CD4-positive, alpha-beta memory T cell (primary cell): ENCODE measurements around the gene C9orf78. TPM values are rescaled to one million over a fixed set of nuclear protein-coding genes. Genes with fewer than 3 reads are reported as not detected.

Experiments used
- CTCF ChIA-PET: fragments of 350-600 bp; sonication (Branson Sonifier 250); formaldehyde crosslinking; loops from one replicate; lab custom pipeline; 2021; ENCODE audit warnings: inconsistent platforms; ENCODE audit not compliant: partially characterized antibody; lab: Charles Lee
- POLR2A ChIA-PET: fragments of 350-600 bp; sonication (Branson Sonifier 250); formaldehyde crosslinking; loops from one replicate; lab custom pipeline; 2021; ENCODE audit not compliant: partially characterized antibody; lab: Charles Lee
- DNase-seq, 5 donors: peaks; one replicate each; pipeline versions ENCODE4 v3.0.0 to v3.0.0-alpha.2; 2020 to 2022; ENCODE audit warnings: mixed read lengths in 1 of 5
- H3K27ac ChIP-seq: one replicate; pipeline ENCODE4 v1.7.0; 2013; ENCODE audit warnings: low read depth, low read length
- H3K27me3 ChIP-seq: 2 replicates; pipeline ENCODE4 v1.7.0; 2013; ENCODE audit warnings: mild to moderate bottlenecking, low read length, moderate library complexity; ENCODE audit not compliant: insufficient read depth
- H3K36me3 ChIP-seq: 2 replicates; pipeline ENCODE4 v1.7.0; 2013; ENCODE audit warnings: mild to moderate bottlenecking, low read length, moderate library complexity; ENCODE audit not compliant: insufficient read depth
- H3K4me1 ChIP-seq: 2 replicates; pipeline ENCODE4 v1.7.0; 2013; ENCODE audit warnings: mild to moderate bottlenecking, low read length, moderate library complexity; ENCODE audit not compliant: insufficient read depth
- H3K4me3 ChIP-seq, 2 donors: one replicate each; pipeline ENCODE4 v1.7.0; 2013; ENCODE audit warnings: low read length in 2 of 2, mild to moderate bottlenecking in 1 of 2
- H3K9me3 ChIP-seq, 2 donors: one replicate each; pipeline ENCODE4 v1.7.0; 2013; ENCODE audit warnings: low read length in 2 of 2, control low read depth in 1 of 2; ENCODE audit not compliant: control insufficient read depth in 1 of 2
- H3K27ac Mint-ChIP-seq, 7 donors: one replicate each; pipeline ENCODE4 v1.8.0; 2020 to 2021; ENCODE audit warnings: mixed read lengths in 7 of 7, mild to moderate bottlenecking in 6 of 7, inconsistent platforms in 3 of 7, moderate library complexity in 3 of 7
- H3K27me3 Mint-ChIP-seq, 2 donors: one replicate each; pipeline ENCODE4 v1.8.0; 2020 to 2021; ENCODE audit warnings: mixed read lengths in 2 of 2
- H3K36me3 Mint-ChIP-seq, 2 donors: one replicate each; pipeline ENCODE4 v1.8.0; 2020 to 2021; ENCODE audit warnings: mixed read lengths in 2 of 2, inconsistent platforms in 1 of 2, mild to moderate bottlenecking in 1 of 2
- H3K4me1 Mint-ChIP-seq, 4 donors: one replicate each; pipeline ENCODE4 v1.8.0; 2020 to 2021; ENCODE audit warnings: mixed read lengths in 4 of 4, mild to moderate bottlenecking in 1 of 4
- H3K4me3 Mint-ChIP-seq, 8 donors: one replicate each; pipeline ENCODE4 v1.8.0; 2020 to 2021; ENCODE audit warnings: mixed read lengths in 8 of 8, mild to moderate bottlenecking in 7 of 8, moderate library complexity in 6 of 8, inconsistent platforms in 3 of 8
- H3K9me3 Mint-ChIP-seq, 8 donors: one replicate each; pipeline ENCODE4 v1.8.0; 2020 to 2021; ENCODE audit warnings: mixed read lengths in 8 of 8, mild to moderate bottlenecking in 5 of 8, inconsistent platforms in 3 of 8, moderate library complexity in 1 of 8
- intact Hi-C: fragments of 100-400 bp; cut with micrococcal nuclease; formaldehyde crosslinking; loops from one replicate; pipeline ENCODE4 v1.15.1; 2023
- polyA plus RNA-seq, 2 donors: library from polyadenylated mRNA; unstranded; fragments of 300-500 nt; fragmentation: Illumina TruSeq; gene quantifications; one replicate each; pipeline ENCODE4 v1.2.3, GENCODE V29; 2021
- total RNA-seq, 2 experiments: library from RNA; stranded (reverse); gene quantifications; one replicate each; pipeline ENCODE4 v1.2.3, GENCODE V29; 2021

Gene C9orf78
- total and polyA plus RNA-seq, 4 experiments from 2014 or later, result 95.5 to 206 (median 150) TPM

DNA sequence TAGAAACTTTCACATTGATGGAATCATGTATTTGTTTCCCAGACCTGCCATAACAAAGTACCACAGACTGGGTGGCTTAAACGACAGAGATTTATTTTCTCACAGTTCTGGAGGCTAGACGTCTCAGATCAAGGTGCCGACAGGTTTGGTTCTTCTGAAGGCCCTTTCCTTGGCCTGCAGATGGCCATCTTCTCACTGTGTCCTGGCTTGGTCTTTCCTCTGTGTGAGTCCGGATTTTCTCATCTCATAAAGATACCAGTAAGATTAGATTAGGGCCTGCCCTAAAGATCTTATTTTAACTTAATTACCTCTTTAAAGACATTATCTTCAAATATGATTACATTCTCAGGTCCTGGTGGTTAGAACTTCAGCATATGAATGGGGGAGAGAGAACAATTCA is 6.0 kb upstream of the C9orf78 start:
- Histone ChIP-seq H3K4me3 (no peak overlapping the region), H3K27ac (no peak overlapping the region), H3K36me3 (peaks cover 11% of the 10 kb centered on the region), H3K27me3 (no peaks in the 10 kb centered on the region), H3K9me3 (no peaks in the 10 kb centered on the region), H3K4me1 (peaks cover 67% of the 10 kb centered on the region)
- H3K27ac Mint-ChIP-seq, result peak overlapping the region in 6 of 7 donors; percentile 10 to 81 (median 46)
- H3K9me3 Mint-ChIP-seq, result no peaks in the 10 kb centered on the region
- H3K4me3 Mint-ChIP-seq, result peak overlapping the region in 2 of 8 donors; percentile 25 to 39
- no peaks in the 10 kb centered on the region for H3K27me3 Mint-ChIP-seq
- intact Hi-C loops, result no loop called here
- ChIA-PET POLR2A (interaction anchor here (1.1 kb wide), 1 partner anchor 28 kb away, joined by 5 read pairs; no protein-coding TSS in a partner anchor), CTCF (no interaction called here)
- H3K4me1 Mint-ChIP-seq, result peaks cover 46 to 76% (median 60%) of the 10 kb centered on the region in 4 donors
- peaks cover 10 to 29% of the 10 kb centered on the region in 2 donors for H3K36me3 Mint-ChIP-seq
- no peak for DNase-seq

DNA sequence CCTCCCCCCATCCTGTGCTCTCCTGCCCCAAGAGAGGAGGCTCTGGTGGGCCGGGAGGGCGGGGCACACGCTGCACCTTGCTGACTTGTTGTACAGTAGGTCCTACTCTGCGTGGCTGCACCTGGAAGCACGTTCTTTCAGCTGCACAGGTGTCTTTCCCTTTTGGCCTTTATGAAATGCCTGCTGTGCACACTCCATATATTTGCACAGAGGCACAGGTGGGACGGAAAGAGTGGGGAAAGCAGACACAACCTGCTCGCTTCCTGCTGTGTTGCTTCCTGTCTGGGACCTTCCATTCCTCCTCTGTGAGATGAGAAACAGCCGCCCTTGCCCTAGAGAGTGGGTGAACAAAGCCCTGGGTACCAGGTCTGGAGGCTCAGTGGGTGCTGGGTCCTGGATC is 5.0 kb upstream of the C9orf78 start:
- ChIA-PET POLR2A (interaction anchor here (1.1 kb wide), 4 partner anchors 23 to 93 kb away, joined by 3 to 5 read pairs (median 4); no protein-coding TSS in a partner anchor), CTCF (interaction anchor here (0.7 kb wide), 1 partner anchor 120 kb away, joined by 3 read pairs; no protein-coding TSS in a partner anchor)
- Histone ChIP-seq H3K4me1 (peaks cover 61% of the 10 kb centered on the region), H3K36me3 (peaks cover 11% of the 10 kb centered on the region), H3K4me3 (no peak overlapping the region), H3K27ac (peak overlapping the region; percentile 40), H3K9me3 (no peaks in the 10 kb centered on the region), H3K27me3 (no peaks in the 10 kb centered on the region)
- H3K9me3 Mint-ChIP-seq, result no peaks in the 10 kb centered on the region
- peak overlapping the region; percentile 38 to 93 (median 81) for H3K27ac Mint-ChIP-seq
- H3K27me3 Mint-ChIP-seq, result no peaks in the 10 kb centered on the region
- H3K4me1 Mint-ChIP-seq, result peaks cover 41 to 75% (median 58%) of the 10 kb centered on the region in 4 donors
- peak in 2 of 5 donors; percentile 17 to 58 for DNase-seq
- peaks cover 10 to 35% of the 10 kb centered on the region in 2 donors for H3K36me3 Mint-ChIP-seq
- intact Hi-C loops, result no loop called here
- peak overlapping the region; percentile 28 to 94 (median 59) for H3K4me3 Mint-ChIP-seq

DNA sequence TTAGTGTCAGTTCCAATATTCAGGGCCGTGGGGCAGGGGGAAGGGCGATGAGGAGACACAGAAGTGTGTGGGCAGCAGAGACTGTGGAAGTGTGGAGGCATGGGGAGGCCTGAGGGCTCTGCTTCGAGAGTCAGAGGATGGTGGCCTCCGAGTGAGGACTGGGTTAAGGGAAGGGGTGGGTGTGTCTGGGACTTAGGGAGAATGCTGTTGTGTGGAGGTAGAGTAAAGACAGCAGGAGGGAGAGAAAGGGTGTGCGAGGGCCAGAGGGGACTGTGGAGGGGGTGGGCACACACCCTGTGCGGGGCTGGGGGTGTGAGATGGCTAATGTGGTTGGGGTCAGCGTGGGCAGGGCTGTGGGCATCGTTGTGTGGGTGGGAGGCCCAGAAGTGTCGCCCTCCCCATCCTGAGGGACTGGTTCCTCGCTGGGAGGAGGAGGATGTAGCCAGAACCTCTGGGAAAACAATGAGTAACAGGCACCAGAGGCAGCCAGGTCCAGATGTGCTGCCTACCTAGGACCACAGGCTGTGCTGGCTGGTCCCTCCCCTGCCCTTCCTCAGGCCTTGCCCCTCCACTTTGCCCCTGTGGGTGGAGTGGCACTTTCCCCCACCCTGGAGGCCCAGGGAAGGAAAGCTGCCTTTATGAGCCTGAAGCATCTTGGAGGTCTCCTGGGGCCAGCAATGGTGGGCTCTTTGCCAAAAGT is 4.4 kb upstream of the C9orf78 start:
- Histone ChIP-seq H3K4me3 (no peak overlapping the region), H3K9me3 (no peaks in the 10 kb centered on the region), H3K4me1 (peaks cover 57% of the 10 kb centered on the region), H3K27ac (peak overlapping the region; percentile 40), H3K36me3 (peaks cover 11% of the 10 kb centered on the region), H3K27me3 (no peaks in the 10 kb centered on the region)
- Mint-ChIP-seq H3K27me3 (no peaks in the 10 kb centered on the region), H3K9me3 (no peaks in the 10 kb centered on the region), H3K4me1 (peaks cover 41 to 75% (median 59%) of the 10 kb centered on the region in 4 donors), H3K27ac (peak overlapping the region; percentile 64 to 95 (median 85)), H3K4me3 (peak overlapping the region; percentile 55 to 94 (median 70)), H3K36me3 (peaks cover 11 to 41% of the 10 kb centered on the region in 2 donors)
- CTCF ChIA-PET, result interaction anchor here (1.0 to 6.2 kb wide), 2 partner anchors 47 to 99 kb away, joined by 3 to 41 read pairs; no protein-coding TSS in a partner anchor
- POLR2A ChIA-PET, result interaction anchor here (0.9 to 10.4 kb wide), 7 partner anchors 15 to 94 kb away, joined by 3 to 221 read pairs (median 4); partner anchors contain the start of gene TOR1A
- intact Hi-C loops, result loop anchor here (5.0 kb wide), 1 partner anchor 123 kb away; no protein-coding TSS in a partner anchor
- no peak for DNase-seq

DNA sequence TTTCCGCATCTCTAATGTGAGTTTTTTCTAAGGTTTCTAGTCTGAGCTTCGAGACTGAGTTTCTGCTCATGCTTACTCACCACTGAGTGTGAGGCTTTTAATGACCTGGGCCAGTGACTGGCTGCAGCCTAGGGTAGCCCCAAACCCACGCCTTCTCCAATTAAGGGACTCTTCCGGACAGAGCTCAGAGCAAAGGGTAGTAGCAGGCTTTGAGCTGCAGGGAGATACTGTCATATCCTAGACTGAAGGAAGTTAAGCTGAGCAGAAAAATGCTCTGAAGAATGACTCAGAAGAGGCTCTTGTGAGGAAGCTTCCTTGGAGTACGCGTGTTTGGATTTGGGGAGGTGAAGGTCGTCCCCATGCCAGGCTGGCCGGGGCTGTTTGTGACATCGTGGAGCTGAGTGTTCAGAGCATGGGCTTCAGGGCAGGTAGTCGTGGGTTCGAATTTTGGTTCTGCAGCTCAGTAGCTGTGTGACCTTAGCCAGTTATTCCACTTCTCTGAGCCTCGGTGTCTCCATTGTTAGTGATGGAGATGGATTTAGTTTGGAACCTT is 3.7 kb upstream of the C9orf78 start:
- intact Hi-C loops, result loop anchor here (5.0 kb wide), 1 partner anchor 124 kb away; no protein-coding TSS in a partner anchor
- Mint-ChIP-seq H3K27ac (peak overlapping the region; percentile 12 to 95 (median 85)), H3K4me1 (peaks cover 47 to 81% (median 65%) of the 10 kb centered on the region in 4 donors), H3K9me3 (no peaks in the 10 kb centered on the region), H3K36me3 (peaks cover 14 to 48% of the 10 kb centered on the region in 2 donors), H3K27me3 (no peaks in the 10 kb centered on the region), H3K4me3 (peak overlapping the region; percentile 55 to 94 (median 68))
- Histone ChIP-seq H3K27me3 (no peaks in the 10 kb centered on the region), H3K36me3 (peaks cover 11% of the 10 kb centered on the region), H3K9me3 (no peaks in the 10 kb centered on the region), H3K27ac (peak overlapping the region; percentile 40), H3K4me1 (peaks cover 64% of the 10 kb centered on the region), H3K4me3 (no peak overlapping the region)
- DNase-seq, result no peak
- POLR2A ChIA-PET, result interaction anchor here (0.7 to 10.4 kb wide), 5 partner anchors 14 to 50 kb away, joined by 3 to 221 read pairs (median 40); partner anchors contain the start of gene TOR1A
- CTCF ChIA-PET, result interaction anchor here (1.0 to 6.2 kb wide), 2 partner anchors 47 to 99 kb away, joined by 3 to 41 read pairs; no protein-coding TSS in a partner anchor

DNA sequence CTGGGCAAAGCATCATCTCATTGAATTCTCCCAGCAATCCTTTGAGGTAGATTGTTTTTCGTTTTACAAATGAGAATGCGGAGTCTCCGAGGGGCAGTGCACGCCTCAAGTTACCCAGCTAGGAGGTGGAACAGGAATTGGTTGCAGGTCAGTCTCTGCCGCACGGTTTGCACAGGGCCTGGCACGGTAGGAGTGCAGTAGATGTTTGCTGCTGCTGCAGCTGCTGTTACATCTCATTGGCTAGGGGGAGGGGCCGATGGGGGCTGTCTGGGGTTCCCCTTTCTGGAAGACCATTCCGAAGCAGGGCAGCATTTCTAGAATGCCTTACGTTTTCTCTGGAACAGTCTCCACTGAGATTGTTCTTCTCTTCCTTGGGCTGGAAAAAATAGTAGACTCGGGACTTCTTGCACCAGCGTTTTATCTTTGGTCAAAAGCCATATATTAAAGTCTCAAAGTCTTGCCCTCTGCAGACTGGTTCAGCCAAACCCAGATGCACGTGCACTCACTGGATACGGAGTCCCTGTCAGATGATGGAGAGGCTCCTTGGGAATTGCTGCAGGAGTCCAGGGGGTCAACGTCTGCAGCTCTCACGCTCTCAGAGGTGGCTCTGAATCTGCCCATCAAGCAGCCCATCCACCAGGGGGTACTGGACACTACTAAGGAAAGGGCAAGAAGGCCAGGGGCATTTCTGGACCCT is 1.4 kb upstream of the C9orf78 start:
- Mint-ChIP-seq H3K4me1 (peaks cover 49 to 79% (median 65%) of the 10 kb centered on the region in 4 donors), H3K27ac (peak overlapping the region; percentile 95 to 98 (median 97)), H3K27me3 (no peaks in the 10 kb centered on the region), H3K9me3 (no peaks in the 10 kb centered on the region), H3K4me3 (peak overlapping the region; percentile 94 to 98 (median 98)), H3K36me3 (peaks cover 17 to 61% of the 10 kb centered on the region in 2 donors)
- Histone ChIP-seq H3K4me1 (peaks cover 70% of the 10 kb centered on the region), H3K36me3 (peaks cover 24% of the 10 kb centered on the region), H3K9me3 (no peaks in the 10 kb centered on the region), H3K27ac (peak overlapping the region; percentile 92), H3K4me3 (peak overlapping the region; percentile 76 to 98), H3K27me3 (no peaks in the 10 kb centered on the region)
- peak; percentile 19 to 78 (median 26) for DNase-seq
- intact Hi-C loops, result loop anchor here (5.0 kb wide), 1 partner anchor 126 kb away; no protein-coding TSS in a partner anchor
- CTCF ChIA-PET, result interaction anchor here (0.9 to 6.2 kb wide), 5 partner anchors 29 to 406 kb away, joined by 3 to 41 read pairs (median 3); no protein-coding TSS in a partner anchor
- POLR2A ChIA-PET, result interaction anchor here (1.0 to 10.4 kb wide), 13 partner anchors 9 to 203 kb away, joined by 3 to 221 read pairs (median 5); partner anchors contain the start of gene TOR1A

DNA sequence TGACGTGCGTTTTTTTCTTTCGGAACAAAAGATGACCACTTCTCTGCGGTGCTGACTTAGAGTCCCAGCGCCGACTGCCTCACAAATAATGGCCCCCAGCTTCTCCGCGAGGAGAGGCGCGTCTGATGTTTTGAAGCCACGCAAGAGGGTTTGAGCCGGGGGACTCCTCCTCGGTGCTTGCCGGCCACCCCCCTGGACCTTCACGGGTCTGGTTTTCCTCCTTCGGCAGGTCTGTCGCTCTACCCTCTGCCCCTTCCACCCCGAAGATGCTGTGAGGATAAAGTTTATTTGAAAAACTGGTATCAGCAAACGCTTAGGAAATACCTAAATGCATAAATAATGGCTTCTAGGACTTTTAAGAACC is 767 bp upstream of the C9orf78 start:
- peaks cover 16 to 62% of the 10 kb centered on the region in 2 donors for H3K36me3 Mint-ChIP-seq
- peaks cover 64% of the 10 kb centered on the region for H3K4me1 ChIP-seq
- CTCF ChIA-PET, result interaction anchor here (0.9 to 6.2 kb wide), 3 partner anchors 32 to 263 kb away, joined by 3 to 41 read pairs (median 3); no protein-coding TSS in a partner anchor
- peak overlapping the region; percentile 92 for H3K27ac ChIP-seq
- peak overlapping the region; percentile 95 to 98 (median 97) for H3K27ac Mint-ChIP-seq
- POLR2A ChIA-PET, result interaction anchor here (1.0 to 10.4 kb wide), 13 partner anchors 9 to 204 kb away, joined by 3 to 221 read pairs (median 7); partner anchors contain the start of gene TOR1A
- H3K4me1 Mint-ChIP-seq, result peaks cover 44 to 73% (median 59%) of the 10 kb centered on the region in 4 donors
- H3K27me3 ChIP-seq, result no peaks in the 10 kb centered on the region
- peak overlapping the region; percentile 94 to 98 (median 98) for H3K4me3 Mint-ChIP-seq
- peak in 1 of 5 donors; percentile 12 for DNase-seq
- no peaks in the 10 kb centered on the region for H3K9me3 ChIP-seq
- H3K27me3 Mint-ChIP-seq, result no peaks in the 10 kb centered on the region
- H3K9me3 Mint-ChIP-seq, result no peaks in the 10 kb centered on the region
- peak overlapping the region; percentile 76 to 98 for H3K4me3 ChIP-seq
- H3K36me3 ChIP-seq, result peaks cover 28% of the 10 kb centered on the region
- intact Hi-C loops, result loop anchor here (1.0 to 5.0 kb wide), 6 partner anchors 12 to 217 kb away; partner anchors contain the start of genes GPR107, TOR1A and TOR1B
